ENCODE data around the gene FFAR4.
A peak's percentile ranks its signal among the peaks of the same experiment; 100 is the strongest.
"Not testable (repeated sequence)": the region's sequence is repeated elsewhere in the genome, so short reads cannot be mapped to it uniquely, and the experiment has no call there.

Gene FFAR4

GRCh38 chr10:93566435-93567276 is at the start of gene FFAR4:
FFAR4 (plus strand) TSS chr10:93566665; CDS start chr10:93566721, 56 bp downstream.
- TF ChIP-seq POLR2A (IDR thresholded peaks at IDR 0.05; ENCODE audit: low read length): no peak

GRCh38 chr10:93518531-93518930 is 47.9 kb upstream of the FFAR4 start:
- TF ChIP-seq POLR2A (IDR thresholded peaks at IDR 0.05; ENCODE audit: low read length) (no peak), GATA1 (IDR thresholded peaks at IDR 0.05; ENCODE audit: low read depth, low read length) (no peak)
- no peak for DNase-seq

More at GRCh38 chr10:93566435-93567276, at the start of gene FFAR4:
- DNase-seq: no peak

DNA sequence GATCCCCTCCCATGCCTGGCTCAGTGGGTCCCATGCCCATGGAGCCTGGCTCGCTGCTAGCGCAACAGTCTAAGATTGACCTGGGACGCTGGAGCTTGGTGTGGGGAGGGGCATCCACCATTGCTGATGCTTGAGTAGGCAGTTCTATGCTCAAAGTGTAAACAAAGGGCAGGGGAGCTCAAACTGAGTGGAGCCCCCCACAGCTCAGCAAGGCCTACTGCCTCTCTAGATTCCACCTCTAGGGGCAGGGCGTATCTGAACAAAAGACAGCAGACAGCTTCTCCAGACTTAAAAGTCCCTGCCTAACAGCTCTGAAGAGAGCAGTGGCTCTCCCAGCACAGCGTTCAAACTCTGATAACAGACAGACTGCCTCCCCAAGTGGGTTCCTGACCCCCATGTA is 31.2 kb upstream of the FFAR4 start:
- no peak for TF ChIP-seq POLR2A (IDR thresholded peaks at IDR 0.05; ENCODE audit: low read length)
- TF ChIP-seq GATA1 (IDR thresholded peaks at IDR 0.05; ENCODE audit: low read depth, low read length): no peak
- no peak for DNase-seq

GRCh38 chr10:93540871-93541270 is 25.6 kb upstream of the FFAR4 start:
- DNase-seq: not testable (repeated sequence)

- DNase-seq: peak; percentile 20 to 52
- TF ChIP-seq POLR2A (IDR thresholded peaks at IDR 0.05; ENCODE audit: low read length): no peak
- TF ChIP-seq GATA1 (IDR thresholded peaks at IDR 0.05; ENCODE audit: low read depth, low read length): no peak
Observed at GRCh38 chr10:93541402-93542357, 24.8 kb upstream of the FFAR4 start.

DNA sequence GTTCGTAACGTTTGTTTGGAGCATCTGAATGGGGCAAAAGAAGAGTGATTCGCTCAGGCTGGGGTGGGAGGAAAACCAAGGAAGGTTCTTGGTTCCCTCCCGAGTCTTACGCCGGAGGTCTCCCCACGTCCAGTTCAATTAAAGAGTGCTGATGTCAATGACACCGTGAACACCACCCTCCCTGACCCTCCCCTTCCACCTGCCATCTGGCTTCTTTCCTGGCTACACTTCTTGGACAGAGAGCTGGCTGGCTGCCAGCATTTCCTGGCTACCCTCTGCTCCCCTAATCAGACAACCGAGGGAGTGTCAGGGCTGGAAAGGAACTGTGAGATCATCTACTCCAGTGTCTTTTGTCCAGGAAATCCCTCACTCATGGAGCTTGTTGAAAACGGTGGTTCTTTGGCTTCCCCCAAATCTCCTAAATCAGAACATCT is 24.1 kb upstream of the FFAR4 start:
- DNase-seq: no peak
- TF ChIP-seq GATA1 (IDR thresholded peaks at IDR 0.05; ENCODE audit: low read depth, low read length): no peak
- TF ChIP-seq POLR2A (IDR thresholded peaks at IDR 0.05; ENCODE audit: low read length): no peak

GRCh38 chr10:93546995-93547394 is 19.5 kb upstream of the FFAR4 start:
- DNase-seq: not testable (repeated sequence)

- no peak for TF ChIP-seq GATA1 (IDR thresholded peaks at IDR 0.05; ENCODE audit: low read depth, low read length)
- no peak for DNase-seq
Observed at GRCh38 chr10:93547522-93547921, 18.9 kb upstream of the FFAR4 start.

DNA sequence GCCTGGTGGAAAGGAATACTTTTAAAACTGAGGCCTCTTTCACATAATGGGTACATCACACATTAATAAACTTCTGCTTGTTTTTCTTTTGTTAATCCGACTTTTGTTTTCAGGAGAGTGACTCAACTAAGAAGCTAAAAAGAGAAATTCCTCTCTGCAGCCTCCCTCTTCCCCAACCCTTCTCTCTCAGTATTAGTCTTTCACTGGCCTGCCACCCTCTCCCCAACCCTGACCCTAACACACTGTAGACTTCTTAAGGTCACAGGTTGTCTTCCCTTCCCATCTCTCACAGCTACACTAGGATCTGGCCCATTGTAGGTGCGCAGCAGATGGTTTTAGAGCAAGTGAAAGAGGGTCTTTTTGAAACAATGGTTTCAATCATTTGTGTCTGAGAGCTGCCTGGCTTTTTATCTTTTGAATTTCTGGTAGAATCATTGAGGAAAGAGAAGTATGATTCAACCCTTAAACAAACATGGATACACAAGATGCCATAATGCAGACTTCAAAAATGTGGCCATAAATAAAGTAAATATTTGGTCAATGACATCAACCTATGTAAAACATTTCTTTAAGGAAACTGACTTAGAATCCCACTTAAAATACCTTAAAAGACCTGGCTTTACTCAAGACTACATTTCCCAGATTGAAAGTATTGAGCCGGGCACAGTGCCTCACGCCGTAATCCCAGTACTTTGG is 17.9 kb upstream of the FFAR4 start:
- no peak for TF ChIP-seq GATA1 (IDR thresholded peaks at IDR 0.05; ENCODE audit: low read depth, low read length)
- no peak for TF ChIP-seq POLR2A (IDR thresholded peaks at IDR 0.05; ENCODE audit: low read length)
- no peak for DNase-seq

- no peak for TF ChIP-seq GATA1 (IDR thresholded peaks at IDR 0.05; ENCODE audit: low read depth, low read length)
- no peak for DNase-seq
Observed at GRCh38 chr10:93550606-93551005, 15.9 kb upstream of the FFAR4 start.

GRCh38 chr10:93552780-93553179 is 13.7 kb upstream of the FFAR4 start:
- TF ChIP-seq GATA1 (IDR thresholded peaks at IDR 0.05; ENCODE audit: low read depth, low read length) (no peak), POLR2A (IDR thresholded peaks at IDR 0.05; ENCODE audit: low read length) (no peak)
- no peak for DNase-seq

GRCh38 chr10:93553482-93554315 is 12.8 kb upstream of the FFAR4 start:
- DNase-seq: no peak
- TF ChIP-seq GATA1 (IDR thresholded peaks at IDR 0.05; ENCODE audit: low read depth, low read length) (no peak), POLR2A (IDR thresholded peaks at IDR 0.05; ENCODE audit: low read length) (no peak)

- DNase-seq: no peak
- TF ChIP-seq GATA1 (IDR thresholded peaks at IDR 0.05; ENCODE audit: low read depth, low read length) (no peak), POLR2A (IDR thresholded peaks at IDR 0.05; ENCODE audit: low read length) (no peak)
Observed at GRCh38 chr10:93554316-93554663, 12.2 kb upstream of the FFAR4 start.
